IMR-90 (cell line): ENCODE measurements around the gene SCFD1. TPM values are rescaled to one million over a fixed set of nuclear protein-coding genes. Genes with fewer than 3 reads are reported as not detected.

Experiments
- ATAC-seq: fragments of 200-7000 bp; cut with Tn5 transposase; 2 replicates; pipeline ENCODE4 v1.9.1; 2020; ENCODE audit warnings: low read depth, mild to moderate bottlenecking, moderate library complexity
- BruUV-seq: library from RNA; stranded (reverse); fragments of 400-500 nt; replicated peaks from 2 replicates; lab custom pipeline; 2021; lab: Mats Ljungman, UMichigan
- CTCF ChIA-PET: fragments of 300-600 bp; formaldehyde crosslinking; extraction: SDS; loops from one replicate; lab custom pipeline; 2021; ENCODE audit warnings: antibody characterized with exemption; lab: Yijun Ruan, JAX
- POLR2A ChIA-PET: fragments of 300-600 bp; sonication (Branson Sonifier 250); formaldehyde crosslinking; loops from one replicate; lab custom pipeline; 2022; ENCODE audit warnings: antibody characterized with exemption; ENCODE audit not compliant: unreplicated experiment; lab: Charles Lee
- DNase-seq: peaks from one replicate; pipeline ENCODE4 v3.0.0; 2013
- H2AFZ ChIP-seq: replicated peaks from 2 replicates; pipeline ENCODE3; 2013; ENCODE audit warnings: low read length, mild to moderate bottlenecking; ENCODE audit not compliant: poor library complexity
- H2AK5ac ChIP-seq: 2 replicates; pipeline ENCODE4 v1.6.1; 2013; ENCODE audit warnings: low read depth, low read length, inconsistent platforms
- H2AK9ac ChIP-seq: replicated peaks from 2 replicates; pipeline ENCODE3; 2013; ENCODE audit warnings: mild to moderate bottlenecking, low read depth, low read length, moderate library complexity; ENCODE audit not compliant: poor library complexity
- H2BK120ac ChIP-seq: 2 replicates; pipeline ENCODE4 v1.6.1; 2013; ENCODE audit warnings: low read depth, low read length, inconsistent platforms
- H2BK15ac ChIP-seq: 3 replicates; pipeline ENCODE4 v1.6.1; 2013; ENCODE audit warnings: low read depth, low read length, inconsistent platforms
- H2BK20ac ChIP-seq: 2 replicates; pipeline ENCODE4 v1.6.1; 2013; ENCODE audit warnings: low read depth, mild to moderate bottlenecking, inconsistent platforms, low read length, moderate library complexity
- H2BK5ac ChIP-seq: 2 replicates; pipeline ENCODE4 v1.6.1; 2013; ENCODE audit warnings: mild to moderate bottlenecking, low read depth, low read length, inconsistent platforms; ENCODE audit not compliant: poor library complexity, severe bottlenecking
- H3K14ac ChIP-seq: replicated peaks from 2 replicates; pipeline ENCODE4 v1.6.1; 2013; ENCODE audit warnings: low read depth, low read length, inconsistent platforms
- H3K18ac ChIP-seq: 2 replicates; pipeline ENCODE4 v1.6.1; 2013; ENCODE audit warnings: low read depth, low read length, control low read depth
- H3K23ac ChIP-seq: 2 replicates; pipeline ENCODE4 v1.6.1; 2013; ENCODE audit warnings: low read depth, low read length, inconsistent platforms
- H3K27ac ChIP-seq: 2 replicates; pipeline ENCODE4 v1.5.1; 2013; ENCODE audit warnings: mild to moderate bottlenecking, control low read depth, low read length; ENCODE audit not compliant: insufficient read depth
- H3K27me3 ChIP-seq: 2 replicates; pipeline ENCODE4 v1.6.1; 2013; ENCODE audit warnings: low read length; ENCODE audit not compliant: control insufficient read depth, insufficient read depth
- H3K36me3 ChIP-seq: 2 replicates; pipeline ENCODE4 v1.6.1; 2013; ENCODE audit warnings: low read length, mixed read lengths; ENCODE audit not compliant: control insufficient read depth, insufficient read depth
- H3K4ac ChIP-seq: 2 replicates; pipeline ENCODE4 v1.6.1; 2013; ENCODE audit warnings: low read depth, low read length, inconsistent platforms
- H3K4me1 ChIP-seq: 2 replicates; pipeline ENCODE4 v1.6.1; 2013; ENCODE audit warnings: low read length, mixed read lengths; ENCODE audit not compliant: control insufficient read depth, insufficient read depth
- H3K4me2 ChIP-seq: 2 replicates; pipeline ENCODE4 v1.6.1; 2013; ENCODE audit warnings: low read depth, mild to moderate bottlenecking, control low read depth, low read length, moderate library complexity
- H3K4me3 ChIP-seq: 2 replicates; pipeline ENCODE4 v1.5.1; 2013; ENCODE audit warnings: low read depth, mild to moderate bottlenecking, control low read depth, low read length, moderate library complexity; ENCODE audit not compliant: insufficient read depth
- H3K56ac ChIP-seq: 2 replicates; pipeline ENCODE4 v1.6.1; 2013; ENCODE audit warnings: low read length, inconsistent platforms; ENCODE audit not compliant: insufficient read depth; ENCODE audit errors: extremely low read depth
- H3K79me1 ChIP-seq, 2 experiments: 2 replicates each; pipeline ENCODE4 v1.6.1; 2013; ENCODE audit warnings: low read length in 2 of 2, inconsistent platforms in 1 of 2, low read depth in 1 of 2
- H3K9ac ChIP-seq: 2 replicates; pipeline ENCODE4 v1.6.1; 2013; ENCODE audit warnings: low read depth, low read length, control low read depth
- H3K9me1 ChIP-seq: 2 replicates; pipeline ENCODE4 v1.6.1; 2013; ENCODE audit warnings: low read length, inconsistent platforms; ENCODE audit not compliant: insufficient read depth
- H3K9me3 ChIP-seq: 2 replicates; pipeline ENCODE4 v1.6.1; 2013; ENCODE audit warnings: low read length; ENCODE audit not compliant: control insufficient read depth, insufficient read depth
- H4K20me1 ChIP-seq: 2 replicates; pipeline ENCODE4 v1.6.1; 2013; ENCODE audit warnings: low read length, inconsistent platforms; ENCODE audit not compliant: insufficient read depth
- H4K5ac ChIP-seq: 2 replicates; pipeline ENCODE4 v1.6.1; 2013; ENCODE audit warnings: mild to moderate bottlenecking, low read depth, low read length, control low read depth
- H4K8ac ChIP-seq, 2 experiments: 2 replicates each; pipeline ENCODE4 v1.6.1; 2013; ENCODE audit warnings: low read depth in 2 of 2, low read length in 2 of 2, control low read depth in 1 of 2, inconsistent platforms in 1 of 2
- H4K91ac ChIP-seq: 2 replicates; pipeline ENCODE4 v1.6.1; 2013; ENCODE audit warnings: low read depth, low read length, inconsistent platforms; ENCODE audit not compliant: insufficient read depth
- BHLHE40 ChIP-seq: fragments of 150-350 bp; IDR thresholded peaks from 2 replicates; pipeline ENCODE4 v1.6.1; 2016; ENCODE audit warnings: mild to moderate bottlenecking, low read depth, low read length
- CEBPB ChIP-seq: IDR thresholded peaks from 2 replicates; pipeline ENCODE4 v1.6.1; 2012; ENCODE audit warnings: low read depth, low read length, improper control_type of control experiment
- CHD1 ChIP-seq: IDR thresholded peaks from 2 replicates; pipeline ENCODE4 v1.6.1; 2012; ENCODE audit warnings: low read depth, low read length, improper control_type of control experiment
- ELK1 ChIP-seq: fragments of 150-350 bp; IDR thresholded peaks from 2 replicates; pipeline ENCODE4 v1.6.1; 2016; ENCODE audit warnings: low read depth, mild to moderate bottlenecking, low read length, moderate library complexity, borderline replicate concordance
- FOS ChIP-seq: fragments of 150-350 bp; IDR thresholded peaks from 2 replicates; pipeline ENCODE4 v1.6.1; 2016; ENCODE audit warnings: low read depth, low read length
- MAFK ChIP-seq: IDR thresholded peaks from 2 replicates; pipeline ENCODE4 v1.6.1; 2012; ENCODE audit warnings: low read depth, low read length, improper control_type of control experiment
- MAZ ChIP-seq: IDR thresholded peaks from 2 replicates; pipeline ENCODE4 v1.6.1; 2012; ENCODE audit warnings: low read depth, mild to moderate bottlenecking, low read length, improper control_type of control experiment, moderate library complexity, borderline replicate concordance
- MXI1 ChIP-seq: IDR thresholded peaks from 2 replicates; pipeline ENCODE4 v1.6.1; 2012; ENCODE audit warnings: low read depth, mild to moderate bottlenecking, low read length, moderate library complexity, borderline replicate concordance
- NFE2L2 ChIP-seq: fragments of 150-350 bp; IDR thresholded peaks from 2 replicates; pipeline ENCODE4 v1.6.1; 2016; ENCODE audit warnings: low read depth, mild to moderate bottlenecking, low read length
- POLR2A ChIP-seq: IDR thresholded peaks from 2 replicates; pipeline ENCODE4 v1.6.1; 2012; ENCODE audit warnings: mild to moderate bottlenecking, low read depth, low read length
- RAD21 ChIP-seq: IDR thresholded peaks from 2 replicates; pipeline ENCODE4 v1.6.1; 2012; ENCODE audit warnings: low read length, improper control_type of control experiment
- RCOR1 ChIP-seq: IDR thresholded peaks from 2 replicates; pipeline ENCODE4 v1.6.1; 2012; ENCODE audit warnings: mild to moderate bottlenecking, low read length, improper control_type of control experiment; ENCODE audit not compliant: insufficient replicate concordance
- RFX5 ChIP-seq: IDR thresholded peaks from 2 replicates; pipeline ENCODE4 v1.8.0; 2012; ENCODE audit warnings: low read depth, mild to moderate bottlenecking, low read length, moderate library complexity
- SMC3 ChIP-seq: fragments of 150-350 bp; IDR thresholded peaks from 2 replicates; pipeline ENCODE4 v1.6.1; 2016; ENCODE audit warnings: low read depth, mild to moderate bottlenecking, antibody characterized with exemption, low read length, moderate library complexity
- dilution Hi-C: fragments of 300-500 bp; cut with HindIII; formaldehyde crosslinking; loops from one replicate; pipeline ENCODE4 v1.14.3; 2018; ENCODE audit warnings: low sequenced_read_pairs; ENCODE audit not compliant: unreplicated experiment
- in situ Hi-C: fragments of 300-500 bp; cut with MboI; formaldehyde crosslinking; loops from 3 replicates; pipeline ENCODE4 v1.14.3; 2019; ENCODE audit warnings: low sequenced_read_pairs, inconsistent platforms, mixed read lengths
- intact Hi-C: fragments of 100-400 bp; cut with micrococcal nuclease; formaldehyde crosslinking; loops from 2 replicates; pipeline ENCODE4 v1.10.0; 2022
- polyA plus RNA-seq, 3 experiments: library from polyadenylated mRNA; depleted of rRNA; stranded (reverse); fragments of >200 nt; gene quantifications; 2 replicates each; pipeline ENCODE4 v1.2.3, GENCODE V29; 2012; ENCODE audit warnings: low replicate concordance in 1 of 3
- total RNA-seq: library from RNA; depleted of rRNA; stranded (reverse); fragments of >200 nt; gene quantifications from 2 replicates; pipeline ENCODE4 v1.2.3, GENCODE V29; 2012
- TF ChIP-seq, protein P1 (sequence below): conservative IDR thresholded peaks from 2 replicates; pipeline ENCODE4 v1.5.1; 2012; ENCODE audit warnings: mild to moderate bottlenecking, low read depth, low read length, improper control_type of control experiment
- TF ChIP-seq, protein P2 (sequence below): fragments of 150-350 bp; IDR thresholded peaks from 2 replicates; pipeline ENCODE4 v1.6.1; 2017; ENCODE audit warnings: mild to moderate bottlenecking, antibody characterized with exemption, low read length, low read depth

Gene SCFD1
- total and polyA plus RNA-seq, 2 of the 4 experiments (the other 2 are of a cell fraction) = 51.4 to 74.0 TPM

DNA sequence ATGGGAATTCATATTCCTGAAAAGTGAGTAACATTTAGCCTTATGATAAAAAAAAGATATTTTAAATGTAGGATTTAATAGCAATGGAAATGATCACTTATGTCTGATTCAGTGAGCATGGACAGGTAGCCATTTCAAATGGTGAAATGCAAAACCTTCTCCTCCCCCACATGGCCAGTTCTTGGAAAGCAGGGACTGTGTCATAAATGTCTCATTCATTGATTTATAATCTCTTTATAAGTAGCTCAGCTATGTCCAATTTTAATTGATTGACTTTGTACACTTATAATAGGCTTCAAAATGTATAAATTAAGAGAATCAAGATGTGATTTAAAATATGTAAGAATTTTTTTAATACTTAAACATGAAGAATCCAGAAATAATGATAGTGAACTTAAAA lies 24.6 kb upstream of the SCFD1 start:
- H3K23ac ChIP-seq = no peak overlapping the region
- ATAC-seq (no peak), DNase-seq (no peak)
- no peak overlapping the region for H4K5ac ChIP-seq
- H2BK120ac ChIP-seq = no peak overlapping the region
- H2AK5ac ChIP-seq = no peak overlapping the region
- no peak overlapping the region for H3K4me2 ChIP-seq
- H2AFZ ChIP-seq = no peak overlapping the region
- H2AK9ac ChIP-seq = no peak overlapping the region
- no peak overlapping the region for H2BK5ac ChIP-seq
- no peak overlapping the region for H3K56ac ChIP-seq
- H3K9ac ChIP-seq = no peak overlapping the region
- H3K4me1 ChIP-seq = peaks cover 2% of the 10 kb centered on the region; the same call in 1 of the 2 replicates
- H3K9me1 ChIP-seq = peaks cover 3% of the 10 kb centered on the region; the same call in 1 of the 2 replicates
- H4K8ac ChIP-seq = no peak overlapping the region
- no peak overlapping the region for H3K4me3 ChIP-seq
- H4K91ac ChIP-seq = no peak overlapping the region
- POLR2A ChIA-PET = no interaction called here
- H3K4ac ChIP-seq = no peak overlapping the region
- H3K79me1 ChIP-seq = peaks cover 16 to 17% of the 10 kb centered on the region in 2 experiments
- no peaks in the 10 kb centered on the region for H4K20me1 ChIP-seq
- intact Hi-C loops (no loop called here), in situ Hi-C loops (no loop called here), dilution Hi-C loops (no loop called here)
- H2BK20ac ChIP-seq = no peak overlapping the region
- no peak overlapping the region for H3K27ac ChIP-seq
- no peaks in the 10 kb centered on the region for H3K27me3 ChIP-seq
- no TSS peak for BruUV-seq
- H3K18ac ChIP-seq = no peak overlapping the region
- H2BK15ac ChIP-seq = no peak overlapping the region
- H3K36me3 ChIP-seq = peaks cover 17% of the 10 kb centered on the region
- H3K14ac ChIP-seq = no peak overlapping the region
- CTCF ChIA-PET = no interaction called here
- no peaks in the 10 kb centered on the region for H3K9me3 ChIP-seq
- TF ChIP-seq NFE2L2 = no peak
- no peak for TF ChIP-seq BHLHE40
- TF ChIP-seq FOS = no peak
- no peak for TF ChIP-seq ELK1
- no peak for TF ChIP-seq CHD1
- TF ChIP-seq RFX5 = no peak
- TF ChIP-seq, protein P1, sequence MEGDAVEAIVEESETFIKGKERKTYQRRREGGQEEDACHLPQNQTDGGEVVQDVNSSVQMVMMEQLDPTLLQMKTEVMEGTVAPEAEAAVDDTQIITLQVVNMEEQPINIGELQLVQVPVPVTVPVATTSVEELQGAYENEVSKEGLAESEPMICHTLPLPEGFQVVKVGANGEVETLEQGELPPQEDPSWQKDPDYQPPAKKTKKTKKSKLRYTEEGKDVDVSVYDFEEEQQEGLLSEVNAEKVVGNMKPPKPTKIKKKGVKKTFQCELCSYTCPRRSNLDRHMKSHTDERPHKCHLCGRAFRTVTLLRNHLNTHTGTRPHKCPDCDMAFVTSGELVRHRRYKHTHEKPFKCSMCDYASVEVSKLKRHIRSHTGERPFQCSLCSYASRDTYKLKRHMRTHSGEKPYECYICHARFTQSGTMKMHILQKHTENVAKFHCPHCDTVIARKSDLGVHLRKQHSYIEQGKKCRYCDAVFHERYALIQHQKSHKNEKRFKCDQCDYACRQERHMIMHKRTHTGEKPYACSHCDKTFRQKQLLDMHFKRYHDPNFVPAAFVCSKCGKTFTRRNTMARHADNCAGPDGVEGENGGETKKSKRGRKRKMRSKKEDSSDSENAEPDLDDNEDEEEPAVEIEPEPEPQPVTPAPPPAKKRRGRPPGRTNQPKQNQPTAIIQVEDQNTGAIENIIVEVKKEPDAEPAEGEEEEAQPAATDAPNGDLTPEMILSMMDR = no peak
- TF ChIP-seq MAFK = no peak
- TF ChIP-seq RAD21 = no peak
- TF ChIP-seq RCOR1 = no peak
- no peak for TF ChIP-seq POLR2A
- TF ChIP-seq MAZ = no peak
- TF ChIP-seq CEBPB = no peak
- no peak for TF ChIP-seq SMC3
- TF ChIP-seq, protein P2, sequence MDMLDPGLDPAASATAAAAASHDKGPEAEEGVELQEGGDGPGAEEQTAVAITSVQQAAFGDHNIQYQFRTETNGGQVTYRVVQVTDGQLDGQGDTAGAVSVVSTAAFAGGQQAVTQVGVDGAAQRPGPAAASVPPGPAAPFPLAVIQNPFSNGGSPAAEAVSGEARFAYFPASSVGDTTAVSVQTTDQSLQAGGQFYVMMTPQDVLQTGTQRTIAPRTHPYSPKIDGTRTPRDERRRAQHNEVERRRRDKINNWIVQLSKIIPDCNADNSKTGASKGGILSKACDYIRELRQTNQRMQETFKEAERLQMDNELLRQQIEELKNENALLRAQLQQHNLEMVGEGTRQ = no peak
- no peak for TF ChIP-seq MXI1
